ENCODE measurements around the gene HMGB4.

HMGB4 gene

GRCh38 chr1:33863779-33864178 lies at the start of gene HMGB4:
Gene HMGB4, plus strand, starts transcription at chr1:33864079. Its CDS starts 113 bp downstream, at chr1:33864192.
- DNase-seq, result no peak

- DNase-seq, result no peak
Observed at GRCh38 chr1:33814166-33814565, 49.7 kb upstream of the HMGB4 start.

GRCh38 chr1:33815061-33815460 lies 48.8 kb upstream of the HMGB4 start:
- no peak for DNase-seq

GRCh38 chr1:33818071-33818470 lies 45.8 kb upstream of the HMGB4 start:
- no peak for DNase-seq

- no peak for DNase-seq
Observed at GRCh38 chr1:33819290-33819912, 44.5 kb upstream of the HMGB4 start.

- no peak for DNase-seq
Observed at GRCh38 chr1:33819913-33820311, 44.0 kb upstream of the HMGB4 start.

GRCh38 chr1:33820804-33821203 lies 43.1 kb upstream of the HMGB4 start:
- DNase-seq, result no peak

- no peak for DNase-seq
Observed at GRCh38 chr1:33821291-33821690, 42.6 kb upstream of the HMGB4 start.

GRCh38 chr1:33822396-33822795 lies 41.5 kb upstream of the HMGB4 start:
- DNase-seq, result no peak

- no peak for DNase-seq
Observed at GRCh38 chr1:33823401-33823800, 40.5 kb upstream of the HMGB4 start.

- DNase-seq, result no peak
Observed at GRCh38 chr1:33823830-33824229, 40.0 kb upstream of the HMGB4 start.

- DNase-seq, result no peak
Observed at GRCh38 chr1:33824321-33824720, 39.6 kb upstream of the HMGB4 start.

GRCh38 chr1:33824971-33825370 lies 38.9 kb upstream of the HMGB4 start:
- DNase-seq, result no peak

- DNase-seq, result no peak
Observed at GRCh38 chr1:33825506-33825905, 38.4 kb upstream of the HMGB4 start.

- no peak for DNase-seq
Observed at GRCh38 chr1:33826311-33826710, 37.6 kb upstream of the HMGB4 start.

- DNase-seq, result no peak
Observed at GRCh38 chr1:33826711-33827110, 37.2 kb upstream of the HMGB4 start.

- no peak for DNase-seq
Observed at GRCh38 chr1:33828059-33828458, 35.8 kb upstream of the HMGB4 start.

- DNase-seq, result no peak
Observed at GRCh38 chr1:33828654-33829053, 35.2 kb upstream of the HMGB4 start.

GRCh38 chr1:33836911-33837310 lies 27.0 kb upstream of the HMGB4 start:
- no peak for DNase-seq

- no peak for DNase-seq
Observed at GRCh38 chr1:33837635-33838034, 26.2 kb upstream of the HMGB4 start.

GRCh38 chr1:33841494-33841893 lies 22.4 kb upstream of the HMGB4 start:
- DNase-seq, result no peak

- no peak for DNase-seq
Observed at GRCh38 chr1:33842348-33842747, 21.5 kb upstream of the HMGB4 start.

- no peak for DNase-seq
Observed at GRCh38 chr1:33844166-33844565, 19.7 kb upstream of the HMGB4 start.

GRCh38 chr1:33846861-33847260 lies 17.0 kb upstream of the HMGB4 start:
- no peak for DNase-seq

GRCh38 chr1:33848205-33848937 lies 15.5 kb upstream of the HMGB4 start:
- no peak for DNase-seq

All from NCI-H1694 treated with DMSO at 0.1 percent for 48 hours (cell line).